Astrocyte (in vitro differentiated cells and primary cell): ENCODE data around the gene TGFB2. TPM values are rescaled to one million over a fixed set of nuclear protein-coding genes. Genes with fewer than 3 reads are reported as not detected.

ENCODE experiments used
- DNase-seq: peaks from one replicate; pipeline ENCODE4 v3.0.0-alpha.2; 2010; ENCODE audit warnings: low read depth
- FAIRE-seq: peaks from 2 replicates; lab custom pipeline; 2011; peaks lifted over from hg19 to GRCh38; lab: Jason Lieb, UNC
- H2AFZ ChIP-seq: 2 replicates; pipeline ENCODE4 v1.6.0; 2012; ENCODE audit warnings: low read depth, low read length, inconsistent platforms
- H3K27ac ChIP-seq: 2 replicates; pipeline ENCODE4 v1.5.1; 2011; ENCODE audit warnings: low read depth, low read length, inconsistent platforms
- H3K27me3 ChIP-seq: 2 replicates; pipeline ENCODE4 v1.6.0; 2011; ENCODE audit warnings: low read length, inconsistent platforms; ENCODE audit not compliant: insufficient read depth
- H3K36me3 ChIP-seq: 2 replicates; pipeline ENCODE4 v1.5.1; 2011; ENCODE audit warnings: low read length, inconsistent platforms; ENCODE audit not compliant: insufficient read depth
- H3K4me1 ChIP-seq: 2 replicates; pipeline ENCODE4 v1.5.1; 2011; ENCODE audit warnings: low read length, inconsistent platforms; ENCODE audit not compliant: insufficient read depth
- H3K4me2 ChIP-seq: 2 replicates; pipeline ENCODE4 v1.6.0; 2012; ENCODE audit warnings: low read length, inconsistent platforms
- H3K4me3 ChIP-seq: 2 replicates; pipeline ENCODE4 v1.5.1; 2011; ENCODE audit warnings: low read depth, mild to moderate bottlenecking, low read length, inconsistent platforms; ENCODE audit not compliant: insufficient read depth
- H3K79me2 ChIP-seq: 2 replicates; pipeline ENCODE4 v1.6.0; 2012; ENCODE audit warnings: mild to moderate bottlenecking, low read length, inconsistent platforms; ENCODE audit not compliant: insufficient read depth
- H3K9ac ChIP-seq: 2 replicates; pipeline ENCODE4 v1.6.0; 2012; ENCODE audit warnings: mild to moderate bottlenecking, low read length, inconsistent platforms
- H3K9me3 ChIP-seq: 2 replicates; pipeline ENCODE4 v1.5.1; 2012; ENCODE audit warnings: low read depth, mild to moderate bottlenecking, low read length, inconsistent platforms; ENCODE audit not compliant: insufficient read depth
- H4K20me1 ChIP-seq: 2 replicates; pipeline ENCODE4 v1.6.0; 2012; ENCODE audit warnings: low read length, inconsistent platforms; ENCODE audit not compliant: insufficient read depth
- H3K27ac Mint-ChIP-seq: one replicate; pipeline ENCODE4 v1.8.0; 2021; ENCODE audit warnings: mild to moderate bottlenecking, mixed read lengths; ENCODE audit not compliant: unreplicated experiment
- H3K27me3 Mint-ChIP-seq: one replicate; pipeline ENCODE4 v1.8.0; 2021; ENCODE audit warnings: low read depth, mixed read lengths; ENCODE audit not compliant: unreplicated experiment
- H3K36me3 Mint-ChIP-seq: one replicate; pipeline ENCODE4 v1.8.0; 2021; ENCODE audit warnings: low read depth, mixed read lengths; ENCODE audit not compliant: unreplicated experiment
- H3K4me1 Mint-ChIP-seq: one replicate; pipeline ENCODE4 v1.8.0; 2021; ENCODE audit warnings: low read depth, mixed read lengths; ENCODE audit not compliant: unreplicated experiment
- H3K4me3 Mint-ChIP-seq: one replicate; pipeline ENCODE4 v1.8.0; 2021; ENCODE audit warnings: mild to moderate bottlenecking, moderate library complexity, mixed read lengths; ENCODE audit not compliant: unreplicated experiment
- H3K9me3 Mint-ChIP-seq: one replicate; pipeline ENCODE4 v1.8.0; 2021; ENCODE audit warnings: mild to moderate bottlenecking, mixed read lengths; ENCODE audit not compliant: unreplicated experiment
- CTCF ChIP-seq: IDR thresholded peaks from 2 replicates; pipeline ENCODE4 v1.5.1; 2011; ENCODE audit warnings: low read depth, mild to moderate bottlenecking, inconsistent platforms, low read length, moderate library complexity; ENCODE audit not compliant: insufficient read depth
- EZH2 ChIP-seq: IDR thresholded peaks from 2 replicates; pipeline ENCODE4 v1.6.1; 2012; ENCODE audit warnings: mild to moderate bottlenecking, low read length, inconsistent platforms; ENCODE audit not compliant: insufficient read depth
- total RNA-seq: library from RNA; stranded (reverse); gene quantifications from 2 replicates; pipeline ENCODE4 v1.2.1, GENCODE V29; 2021

The TGFB2 gene
- total RNA-seq, 1 donor from 2014 or later: 330 TPM

- no peak overlapping the region for H3K4me2 ChIP-seq
- no peaks in the 10 kb centered on the region for H3K27me3 ChIP-seq
- no peaks in the 10 kb centered on the region for H3K36me3 ChIP-seq
- no peak for DNase-seq
- no peaks in the 10 kb centered on the region for H3K9me3 ChIP-seq
- H2AFZ ChIP-seq: no peak overlapping the region
- Mint-ChIP-seq H3K9me3 (no peaks in the 10 kb centered on the region), H3K4me3 (no peak overlapping the region), H3K36me3 (peaks cover 3% of the 10 kb centered on the region), H3K4me1 (peaks cover 14% of the 10 kb centered on the region), H3K27me3 (no peaks in the 10 kb centered on the region), H3K27ac (no peak overlapping the region)
- no peak overlapping the region for H3K9ac ChIP-seq
- TF ChIP-seq EZH2 (no peak), CTCF (no peak)
- FAIRE-seq: no peak
- H4K20me1 ChIP-seq: peaks cover 11% of the 10 kb centered on the region
- H3K79me2 ChIP-seq: peaks cover 63% of the 10 kb centered on the region
- no peaks in the 10 kb centered on the region for H3K4me1 ChIP-seq
- H3K4me3 ChIP-seq: no peak overlapping the region
- H3K27ac ChIP-seq: no peak overlapping the region
Observed at GRCh38 chr1:218297461-218297860, 47.7 kb upstream of the TGFB2 start.

GRCh38 chr1:218297867-218298266 is 47.3 kb upstream of the TGFB2 start:
- no peak overlapping the region for H3K4me3 ChIP-seq
- no peaks in the 10 kb centered on the region for H3K4me1 ChIP-seq
- Mint-ChIP-seq H3K27me3 (no peaks in the 10 kb centered on the region), H3K27ac (no peak overlapping the region), H3K4me1 (peaks cover 14% of the 10 kb centered on the region), H3K36me3 (peaks cover 3% of the 10 kb centered on the region), H3K9me3 (no peaks in the 10 kb centered on the region), H3K4me3 (no peak overlapping the region)
- H3K27me3 ChIP-seq: no peaks in the 10 kb centered on the region
- H3K9ac ChIP-seq: no peak overlapping the region
- H3K9me3 ChIP-seq: no peaks in the 10 kb centered on the region
- H2AFZ ChIP-seq: no peak overlapping the region
- no peak overlapping the region for H3K27ac ChIP-seq
- H3K36me3 ChIP-seq: no peaks in the 10 kb centered on the region
- TF ChIP-seq EZH2: no peak
- no peak for TF ChIP-seq CTCF
- peaks cover 8% of the 10 kb centered on the region for H4K20me1 ChIP-seq
- peaks cover 60% of the 10 kb centered on the region for H3K79me2 ChIP-seq
- no peak for DNase-seq
- no peak overlapping the region for H3K4me2 ChIP-seq
- FAIRE-seq: no peak

GRCh38 chr1:218298398-218298797 is 46.7 kb upstream of the TGFB2 start:
- TF ChIP-seq CTCF (no peak), EZH2 (no peak)
- no peak overlapping the region for H3K27ac ChIP-seq

More at GRCh38 chr1:218298398-218298797, 46.7 kb upstream of the TGFB2 start:
- Histone ChIP-seq H3K4me1 (no peaks in the 10 kb centered on the region), H3K9me3 (no peaks in the 10 kb centered on the region), H3K4me2 (no peak overlapping the region), H3K79me2 (peaks cover 55% of the 10 kb centered on the region), H3K27me3 (no peaks in the 10 kb centered on the region), H3K36me3 (no peaks in the 10 kb centered on the region), H2AFZ (no peak overlapping the region), H3K4me3 (no peak overlapping the region), H4K20me1 (peaks cover 8% of the 10 kb centered on the region), H3K9ac (no peak overlapping the region)
- H3K27ac Mint-ChIP-seq: no peak overlapping the region
- no peaks in the 10 kb centered on the region for H3K9me3 Mint-ChIP-seq
- no peak overlapping the region for H3K4me3 Mint-ChIP-seq
- no peaks in the 10 kb centered on the region for H3K27me3 Mint-ChIP-seq
- DNase-seq: no peak
- no peak for FAIRE-seq
- H3K4me1 Mint-ChIP-seq: peaks cover 14% of the 10 kb centered on the region
- peaks cover 3% of the 10 kb centered on the region for H3K36me3 Mint-ChIP-seq
